Stimulated activated CD4-positive, alpha-beta T cell treated with anti-CD3 and anti-CD28 coated beads, Interleukin-1b, Interleukin-23, amount 100 ng/mL, for 48 hours (primary cell): ENCODE data around the gene KCNQ2.

Experiments
- DNase-seq: peaks from one replicate; pipeline ENCODE4 v3.0.0-alpha.2; 2020

The KCNQ2 gene

GRCh38 chr20:63469713-63470101 is 2.7 kb downstream of the KCNQ2 start:
- no peak for DNase-seq

GRCh38 chr20:63469019-63469712 is 3.3 kb downstream of the KCNQ2 start:
- DNase-seq = no peak

- no peak for DNase-seq
These were observed 4.0 kb downstream of the KCNQ2 start for GRCh38 chr20:63468421-63468820.

GRCh38 chr20:63467294-63468083 is 5.0 kb downstream of the KCNQ2 start:
- no peak for DNase-seq

- no peak for DNase-seq
These were observed 5.6 kb downstream of the KCNQ2 start for GRCh38 chr20:63466861-63467260.

GRCh38 chr20:63466250-63466825 is 6.1 kb downstream of the KCNQ2 start:
- DNase-seq = no peak

- DNase-seq = no peak
These were observed 6.8 kb downstream of the KCNQ2 start for GRCh38 chr20:63465380-63466249.

- no peak for DNase-seq
These were observed 8.2 kb downstream of the KCNQ2 start for GRCh38 chr20:63464289-63464635.

- no peak for DNase-seq
These were observed 8.8 kb downstream of the KCNQ2 start for GRCh38 chr20:63463400-63464288.

GRCh38 chr20:63462244-63462643 is 10.2 kb downstream of the KCNQ2 start:
- no peak for DNase-seq

GRCh38 chr20:63461104-63461763 is 11.2 kb downstream of the KCNQ2 start:
- no peak for DNase-seq

GRCh38 chr20:63459070-63459380 is 13.4 kb downstream of the KCNQ2 start:
- DNase-seq = no peak

- no peak for DNase-seq
These were observed 14.0 kb downstream of the KCNQ2 start for GRCh38 chr20:63458170-63459069.

GRCh38 chr20:63457737-63458136 is 14.7 kb downstream of the KCNQ2 start:
- DNase-seq = no peak

- DNase-seq = no peak
These were observed 15.8 kb downstream of the KCNQ2 start for GRCh38 chr20:63456429-63457284.

GRCh38 chr20:63455568-63455859 is 16.9 kb downstream of the KCNQ2 start:
- DNase-seq = no peak

GRCh38 chr20:63454731-63455567 is 17.5 kb downstream of the KCNQ2 start:
- DNase-seq = no peak

GRCh38 chr20:63452821-63453523 is 19.5 kb downstream of the KCNQ2 start:
- DNase-seq = no peak
